Uterus (tissue), 4 donors: ENCODE results near the gene PANX2. TPM values are rescaled to one million over a fixed set of nuclear protein-coding genes. Genes with fewer than 3 reads are reported as not detected.

Experiments
- DNase-seq, 2 donors: peaks; one replicate each; pipeline ENCODE4 v3.0.0-alpha.2; 2019 to 2020
- H3K27ac ChIP-seq, 2 donors: fragments of 200-600 bp; sonication (generic); 1 replicate in 1 of 2; 2 replicates in 1 of 2; pipeline ENCODE4 v1.5.1; 2016 to 2018
- H3K27me3 ChIP-seq, 2 donors: fragments of 200-600 bp; sonication (generic); one replicate each; pipeline ENCODE4 v1.5.1; 2018 to 2019; ENCODE audit warnings: control low read depth in 1 of 2
- H3K36me3 ChIP-seq, 2 donors: fragments of 200-600 bp; sonication (generic); one replicate each; pipeline ENCODE4 v1.5.1; 2019; ENCODE audit warnings: control low read depth in 1 of 2
- H3K4me1 ChIP-seq, 2 donors: fragments of 200-600 bp; sonication (generic); one replicate each; pipeline ENCODE4 v1.5.1; 2018 to 2019; ENCODE audit warnings: control low read depth in 1 of 2
- H3K4me3 ChIP-seq, 2 donors: fragments of 200-600 bp; sonication (generic); 1 replicate in 1 of 2; 2 replicates in 1 of 2; pipeline ENCODE4 v1.5.1; 2018 to 2019; ENCODE audit warnings: mild to moderate bottlenecking in 1 of 2
- H3K9me3 ChIP-seq, 2 donors: fragments of 200-600 bp; sonication (generic); one replicate each; pipeline ENCODE4 v1.5.1; 2019; ENCODE audit warnings: control low read depth in 1 of 2
- CTCF ChIP-seq, 4 experiments: fragments of 200-600 bp in 2 of 4; fragments of 450-650 bp in 2 of 4; sonication (generic) in 2 of 4; IDR thresholded peaks; one replicate each; pipeline ENCODE4 v1.5.1; 2016 to 2019; ENCODE audit warnings: antibody characterized with exemption in 4 of 4, mild to moderate bottlenecking in 2 of 4, moderate library complexity in 1 of 4
- POLR2A ChIP-seq, 2 donors: fragments of 450-650 bp; IDR thresholded peaks; one replicate each; pipeline ENCODE4 v1.6.1; 2016; ENCODE audit warnings: antibody characterized with exemption in 2 of 2, mild to moderate bottlenecking in 1 of 2, moderate library complexity in 1 of 2
- intact Hi-C: fragments of 100-400 bp; cut with DNase I; formaldehyde crosslinking; loops from one replicate; pipeline ENCODE4 v1.15.1; 2023; ENCODE audit warnings: low total_unique reads
- total RNA-seq, 4 donors: library from RNA; depleted of rRNA in 3 of 4; stranded (reverse); fragments of >200 nt in 3 of 4; gene quantifications; one replicate each; pipeline versions ENCODE4 v1.1.0 to v1.2.4, GENCODE V29; 2014 to 2023
- donor health status: DM: yes; HTN: yes; CAD: no.

The PANX2 gene
- total RNA-seq, 4 donors from 2014 or later = 0.35 to 0.43 TPM; not detected in 2

GRCh38 chr22:50182176-50183081 lies 11.9 kb downstream of the PANX2 start:
- H3K27me3 ChIP-seq = no peaks in the 10 kb centered on the region
- no peak for DNase-seq
- H3K9me3 ChIP-seq = no peaks in the 10 kb centered on the region
- H3K27ac ChIP-seq = no peak overlapping the region
- no peak overlapping the region for H3K4me3 ChIP-seq
- H3K4me1 ChIP-seq = peaks cover 0 to 15% of the 10 kb centered on the region in 2 donors
- H3K36me3 ChIP-seq = no peaks in the 10 kb centered on the region
- TF ChIP-seq POLR2A (IDR thresholded peaks at IDR 0.05) (no peak), CTCF (IDR thresholded peaks at IDR 0.05) (no peak)
- intact Hi-C loops = no loop called here

- Histone ChIP-seq H3K4me3 (no peak overlapping the region), H3K27ac (no peak overlapping the region), H3K36me3 (no peaks in the 10 kb centered on the region), H3K9me3 (no peaks in the 10 kb centered on the region), H3K4me1 (peaks cover 0 to 15% of the 10 kb centered on the region in 2 donors), H3K27me3 (no peaks in the 10 kb centered on the region)
- TF ChIP-seq POLR2A (IDR thresholded peaks at IDR 0.05) (no peak), CTCF (IDR thresholded peaks at IDR 0.05) (no peak)
- intact Hi-C loops = no loop called here
- no peak for DNase-seq
Measured at GRCh38 chr22:50183141-50183971, 12.8 kb downstream of the PANX2 start.

GRCh38 chr22:50184004-50184901 lies 13.7 kb downstream of the PANX2 start:
- Histone ChIP-seq H3K9me3 (no peaks in the 10 kb centered on the region), H3K27ac (peak overlapping the region; percentile 13 to 31), H3K4me3 (peak overlapping the region; percentile 44 to 54), H3K27me3 (no peaks in the 10 kb centered on the region), H3K36me3 (no peaks in the 10 kb centered on the region), H3K4me1 (peaks cover 0 to 18% of the 10 kb centered on the region in 2 donors)
- intact Hi-C loops = no loop called here
- DNase-seq = peak; percentile 72 to 77
- TF ChIP-seq CTCF (IDR thresholded peaks at IDR 0.05) (no peak), POLR2A (IDR thresholded peaks at IDR 0.05) (no peak)

GRCh38 chr22:50184902-50185374 lies 14.4 kb downstream of the PANX2 start:
- Histone ChIP-seq H3K4me3 (peak overlapping the region; percentile 44 to 54), H3K9me3 (no peaks in the 10 kb centered on the region), H3K27ac (peak overlapping the region in 1 of 2 donors; percentile 41), H3K36me3 (no peaks in the 10 kb centered on the region), H3K27me3 (no peaks in the 10 kb centered on the region), H3K4me1 (peaks cover 0 to 25% of the 10 kb centered on the region in 2 donors)
- intact Hi-C loops = no loop called here
- DNase-seq = no peak
- TF ChIP-seq CTCF (IDR thresholded peaks at IDR 0.05) (no peak), POLR2A (IDR thresholded peaks at IDR 0.05) (no peak)
